Activated CD4-positive, alpha-beta T cell treated with anti-CD3 and anti-CD28 coated beads for 24 hours (primary cell): ENCODE results near the gene MYL11.
"Not testable (repeated sequence)": the region's sequence is repeated elsewhere in the genome, so short reads cannot be mapped to it uniquely, and the experiment has no call there.

Source experiments
- DNase-seq, 2 donors: peaks; one replicate each; pipeline ENCODE4 v3.0.0-alpha.2; 2020; ENCODE audit warnings: low read depth in 2 of 2

MYL11 gene

GRCh38 chr16:30395992-30396585 is 21.5 kb downstream of the MYL11 start:
- DNase-seq: no peak

DNA sequence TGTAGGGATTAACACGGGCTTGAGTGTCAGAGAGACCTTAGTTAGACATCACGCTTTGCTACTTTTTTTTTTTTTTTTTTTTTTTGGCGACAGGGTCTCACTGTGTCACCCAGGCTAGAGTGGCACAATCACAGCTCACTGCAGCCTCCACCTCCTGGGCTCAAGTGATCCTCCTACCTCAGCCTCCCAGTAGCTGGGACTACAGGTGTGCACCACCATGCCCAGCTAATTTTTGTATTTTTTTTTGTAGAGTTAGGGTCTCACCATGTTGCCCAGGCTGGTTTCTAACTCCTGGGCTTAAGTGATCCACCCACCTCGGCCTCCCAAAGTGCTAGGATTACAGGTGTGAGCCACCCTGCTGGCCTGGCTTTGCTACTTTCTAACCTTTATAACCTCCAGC is 22.0 kb downstream of the MYL11 start:
- not testable (repeated sequence) for DNase-seq

DNA sequence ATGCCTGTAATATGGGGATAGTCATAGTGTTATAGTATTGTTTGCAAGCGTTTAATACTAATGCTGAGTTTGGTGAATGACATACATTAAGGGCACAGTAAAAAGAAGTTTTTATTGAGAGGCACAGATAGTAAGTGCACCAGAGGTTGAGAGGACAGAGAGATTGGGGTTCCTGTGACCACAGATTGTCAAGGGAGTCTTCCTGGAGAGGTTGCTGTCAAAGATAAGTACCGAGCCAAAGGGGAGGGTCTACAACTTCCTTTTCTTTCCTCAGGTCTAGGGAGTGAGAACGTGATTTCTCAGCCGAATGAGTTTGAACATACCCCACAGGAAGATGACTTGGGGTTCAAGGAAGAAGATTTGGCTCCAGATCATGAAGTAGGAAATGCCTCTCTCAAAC is 22.5 kb downstream of the MYL11 start:
- no peak for DNase-seq

- no peak for DNase-seq
Observed at GRCh38 chr16:30397776-30398660, 23.4 kb downstream of the MYL11 start.

- no peak for DNase-seq
Observed at GRCh38 chr16:30398661-30399434, 24.2 kb downstream of the MYL11 start.

GRCh38 chr16:30399435-30400186 is 25.0 kb downstream of the MYL11 start:
- DNase-seq: no peak

DNA sequence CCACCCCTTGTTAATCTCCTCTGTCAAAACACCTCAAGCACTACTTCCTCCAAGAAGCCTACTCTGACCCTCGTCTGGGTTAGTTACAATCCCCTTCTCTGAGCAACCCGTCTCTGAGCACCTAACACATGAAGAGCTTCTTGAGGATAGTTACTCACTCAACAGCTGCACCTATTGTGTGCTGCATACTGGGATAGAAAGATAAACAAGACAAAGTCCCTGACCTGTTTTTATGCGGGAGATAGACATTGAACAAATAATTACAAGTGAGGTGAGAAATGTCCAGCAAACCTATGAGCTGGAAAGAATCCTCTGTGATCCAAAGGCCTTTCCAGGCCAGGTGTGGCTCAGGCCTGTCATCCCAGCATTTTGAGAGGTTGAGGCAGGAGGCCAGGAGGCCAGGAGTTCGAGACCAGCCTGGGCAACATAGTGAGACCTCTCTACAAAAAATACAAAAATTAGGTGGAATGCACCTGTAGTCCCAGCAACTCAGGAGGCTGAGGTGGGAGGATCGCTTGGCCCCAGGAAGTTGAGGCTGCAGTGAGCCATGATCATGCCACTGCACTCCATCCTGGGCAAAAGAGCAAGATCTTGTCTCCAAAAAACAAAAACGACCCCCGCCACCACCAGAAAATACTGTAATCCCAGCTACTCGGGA is 27.3 kb downstream of the MYL11 start:
- DNase-seq: no peak

- DNase-seq: no peak
Observed at GRCh38 chr16:30406795-30407101, 32.1 kb downstream of the MYL11 start.

DNA sequence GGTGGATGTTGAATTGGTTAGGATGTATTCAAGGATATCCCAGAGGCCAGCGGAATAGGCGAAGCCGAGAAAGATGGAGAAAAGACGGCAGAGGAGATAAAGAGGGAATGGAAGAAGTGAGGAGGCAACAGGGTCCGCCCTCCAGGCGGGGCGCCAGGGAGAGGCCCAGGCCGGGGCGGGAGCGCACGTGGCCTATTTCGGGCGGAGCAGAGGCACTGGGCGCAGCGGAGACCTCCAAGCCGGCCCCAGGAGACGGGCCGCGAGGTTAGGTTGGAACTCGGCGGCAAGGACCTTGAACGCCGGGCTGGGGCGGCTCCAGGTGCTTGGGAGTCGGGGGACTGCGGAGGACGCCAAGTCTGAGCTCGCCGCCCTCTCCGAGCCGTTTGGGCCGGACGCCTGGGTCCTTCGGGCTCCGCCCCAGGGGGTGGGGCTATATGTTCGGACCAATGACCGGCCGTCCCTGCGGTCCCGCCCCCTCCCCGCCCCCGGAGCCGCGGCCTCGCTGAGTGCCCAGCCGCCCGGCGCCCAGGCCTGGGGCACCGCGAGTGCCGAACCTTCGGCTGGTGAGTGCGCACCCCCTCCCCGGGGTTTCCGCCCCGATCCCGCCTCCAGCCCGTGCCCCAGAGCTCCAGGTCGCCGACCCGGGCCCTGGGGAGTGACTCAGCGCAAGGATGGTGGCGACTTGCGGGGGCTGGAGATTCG is 32.7 kb downstream of the MYL11 start, which contains the start of gene ZNF771:
Gene ZNF771, plus strand, starts transcription at position 505 of the 702 bp plus-strand sequence. CDS start 448 bp downstream, outside the sequence.
- peak; percentile 86 to 95 for DNase-seq

GRCh38 chr16:30407804-30408534 is 33.4 kb downstream of the MYL11 start:
- no peak for DNase-seq

GRCh38 chr16:30409125-30410060 is 34.8 kb downstream of the MYL11 start:
- peak; percentile 93 for DNase-seq

DNA sequence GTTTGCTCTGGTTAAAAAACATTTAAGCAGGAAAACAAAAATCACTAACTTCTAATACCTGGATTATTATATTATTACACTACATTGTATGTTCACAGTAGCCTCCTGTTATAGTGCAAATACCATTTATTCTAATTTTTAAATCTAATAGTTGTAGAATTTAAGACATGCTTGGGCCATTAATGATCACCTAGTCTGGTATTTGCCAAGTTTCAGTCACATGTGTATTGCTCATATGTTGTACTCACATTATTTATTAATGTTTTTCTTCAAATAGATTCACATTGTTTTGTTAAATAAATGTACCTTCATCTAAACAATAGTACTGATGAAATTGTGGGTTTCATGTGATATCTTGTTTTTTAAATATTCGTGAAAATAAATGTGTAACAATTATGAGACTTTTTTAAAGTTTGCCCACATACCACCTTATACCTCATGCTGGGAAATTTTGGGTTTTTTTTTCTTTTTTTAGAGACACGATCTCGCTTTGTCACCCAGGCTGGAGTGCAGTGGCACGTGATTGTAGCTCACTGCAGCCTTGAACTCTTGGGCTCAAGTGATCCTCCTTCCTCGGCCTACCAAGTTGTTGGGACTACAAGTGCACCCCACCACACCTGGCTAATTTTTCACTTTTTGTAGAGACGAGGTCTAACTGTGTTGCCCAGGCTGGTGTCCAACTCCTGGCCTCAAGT is 38.7 kb downstream of the MYL11 start:
- DNase-seq: no peak

GRCh38 chr16:30414159-30414558 is 39.6 kb downstream of the MYL11 start:
- no peak for DNase-seq

DNA sequence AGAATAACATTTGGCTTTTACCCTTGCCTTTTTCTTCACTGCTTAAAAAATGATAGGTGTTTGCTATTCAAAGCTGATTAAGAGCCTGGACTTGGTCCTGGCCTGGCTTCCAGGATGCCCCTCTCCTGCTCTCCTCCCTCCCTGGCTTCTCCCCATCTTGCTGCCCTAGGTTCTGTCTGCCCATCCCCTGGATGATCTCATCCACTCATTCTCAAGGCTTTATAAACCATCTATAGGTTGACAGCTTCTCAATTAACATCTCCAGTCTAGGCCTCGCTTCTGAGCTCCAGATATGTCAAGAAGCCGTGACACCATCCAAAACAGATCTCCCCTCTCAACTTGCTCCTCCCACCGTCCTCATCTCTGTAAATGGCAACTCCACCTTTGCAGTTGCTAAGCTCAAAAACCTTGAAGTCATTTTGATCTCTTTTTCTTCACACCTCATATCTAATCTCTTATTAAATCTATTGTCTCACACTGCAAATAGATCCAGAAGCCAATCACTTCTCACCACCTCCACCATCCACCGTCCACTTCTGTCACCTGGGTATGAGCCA is 41.5 kb downstream of the MYL11 start:
- DNase-seq: no peak

- DNase-seq: no peak
Observed at GRCh38 chr16:30416624-30417528, 42.3 kb downstream of the MYL11 start.

GRCh38 chr16:30417529-30418349 is 43.1 kb downstream of the MYL11 start:
- DNase-seq: peak; percentile 63 to 82
